GM12874 (cell line): ENCODE data around the gene PDZD2.

Source experiments
- TF ChIP-seq, protein P1 (sequence below): IDR thresholded peaks from 2 replicates; pipeline ENCODE4 v1.5.1; 2011; ENCODE audit warnings: low read depth, mild to moderate bottlenecking, control low read depth, low read length, moderate library complexity; ENCODE audit not compliant: insufficient read depth

The PDZD2 gene

DNA sequence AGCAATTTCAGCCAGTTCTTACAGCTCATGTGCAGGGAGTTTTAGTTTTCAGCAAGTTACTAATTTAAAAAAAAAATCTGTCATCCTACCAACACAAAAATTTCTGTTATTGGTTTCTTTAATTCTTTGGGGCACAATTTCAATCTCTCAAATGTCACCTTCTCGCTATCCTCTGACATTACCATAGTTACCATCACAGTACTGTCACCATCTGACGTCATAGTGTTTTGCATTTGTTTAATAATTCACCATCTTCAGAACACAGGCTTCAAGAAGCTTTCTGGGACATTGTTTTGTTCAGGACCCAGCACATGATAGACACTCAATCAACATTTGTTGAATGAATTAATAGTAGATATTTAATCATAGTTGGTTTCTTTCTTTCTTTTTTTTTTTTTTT lies 155.1 kb downstream of the PDZD2 start:
- TF ChIP-seq, protein P1, sequence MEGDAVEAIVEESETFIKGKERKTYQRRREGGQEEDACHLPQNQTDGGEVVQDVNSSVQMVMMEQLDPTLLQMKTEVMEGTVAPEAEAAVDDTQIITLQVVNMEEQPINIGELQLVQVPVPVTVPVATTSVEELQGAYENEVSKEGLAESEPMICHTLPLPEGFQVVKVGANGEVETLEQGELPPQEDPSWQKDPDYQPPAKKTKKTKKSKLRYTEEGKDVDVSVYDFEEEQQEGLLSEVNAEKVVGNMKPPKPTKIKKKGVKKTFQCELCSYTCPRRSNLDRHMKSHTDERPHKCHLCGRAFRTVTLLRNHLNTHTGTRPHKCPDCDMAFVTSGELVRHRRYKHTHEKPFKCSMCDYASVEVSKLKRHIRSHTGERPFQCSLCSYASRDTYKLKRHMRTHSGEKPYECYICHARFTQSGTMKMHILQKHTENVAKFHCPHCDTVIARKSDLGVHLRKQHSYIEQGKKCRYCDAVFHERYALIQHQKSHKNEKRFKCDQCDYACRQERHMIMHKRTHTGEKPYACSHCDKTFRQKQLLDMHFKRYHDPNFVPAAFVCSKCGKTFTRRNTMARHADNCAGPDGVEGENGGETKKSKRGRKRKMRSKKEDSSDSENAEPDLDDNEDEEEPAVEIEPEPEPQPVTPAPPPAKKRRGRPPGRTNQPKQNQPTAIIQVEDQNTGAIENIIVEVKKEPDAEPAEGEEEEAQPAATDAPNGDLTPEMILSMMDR, result no peak

GRCh38 chr5:31798168-31798567 lies 159.2 kb downstream of the PDZD2 start:
- TF ChIP-seq, protein P1, result no peak

- TF ChIP-seq, protein P1, result no peak
These were observed 161.4 kb downstream of the PDZD2 start for GRCh38 chr5:31800351-31800750.

DNA sequence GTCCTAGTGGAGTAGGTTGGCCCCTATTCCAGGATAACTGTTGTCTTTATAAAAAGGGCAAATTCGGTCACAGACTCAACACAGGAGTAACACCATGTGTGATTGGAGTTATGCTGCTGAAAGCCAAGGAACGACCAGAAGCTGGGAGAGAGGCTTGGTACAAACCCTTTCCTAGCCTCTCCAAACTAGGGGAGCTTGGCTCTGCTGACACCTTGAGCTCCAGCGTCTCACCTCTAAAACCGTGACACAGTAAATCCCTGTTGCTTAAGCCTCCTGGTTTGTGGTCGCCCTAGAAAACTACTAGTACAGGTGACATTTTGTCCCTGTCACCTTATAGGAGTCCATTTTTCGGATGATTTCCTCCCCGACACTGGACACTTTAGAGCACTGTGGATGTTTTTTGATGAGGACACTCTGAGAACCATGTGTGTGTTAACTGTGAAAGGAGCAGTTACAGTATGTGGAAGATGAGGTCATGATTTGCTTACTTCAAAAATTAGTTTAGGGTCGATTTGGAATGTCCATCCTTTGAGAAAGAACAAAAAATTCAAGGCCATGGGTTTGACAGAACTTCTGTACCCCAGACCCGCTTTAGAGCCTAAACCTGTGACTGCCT lies 167.0 kb downstream of the PDZD2 start:
- TF ChIP-seq, protein P1, result no peak

DNA sequence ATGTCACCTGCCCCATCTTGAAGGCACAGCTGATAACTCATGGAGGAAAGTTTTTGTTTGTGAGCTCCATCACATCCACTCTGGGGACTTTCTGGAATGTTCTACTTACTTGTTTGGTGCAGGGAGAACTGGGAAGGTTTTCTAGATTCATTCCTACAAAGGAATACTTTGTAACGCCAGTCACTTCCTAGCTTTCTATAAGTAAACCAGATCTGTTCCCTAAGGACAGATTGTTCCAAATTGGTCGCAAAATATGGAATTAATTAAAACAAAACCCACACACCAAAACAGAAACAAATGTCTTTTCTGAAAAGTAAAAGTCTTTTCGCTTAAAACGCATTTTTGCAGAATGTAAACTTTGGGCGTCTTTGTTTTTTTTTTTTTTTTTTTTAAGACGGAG lies 167.6 kb downstream of the PDZD2 start:
- TF ChIP-seq, protein P1, result no peak

DNA sequence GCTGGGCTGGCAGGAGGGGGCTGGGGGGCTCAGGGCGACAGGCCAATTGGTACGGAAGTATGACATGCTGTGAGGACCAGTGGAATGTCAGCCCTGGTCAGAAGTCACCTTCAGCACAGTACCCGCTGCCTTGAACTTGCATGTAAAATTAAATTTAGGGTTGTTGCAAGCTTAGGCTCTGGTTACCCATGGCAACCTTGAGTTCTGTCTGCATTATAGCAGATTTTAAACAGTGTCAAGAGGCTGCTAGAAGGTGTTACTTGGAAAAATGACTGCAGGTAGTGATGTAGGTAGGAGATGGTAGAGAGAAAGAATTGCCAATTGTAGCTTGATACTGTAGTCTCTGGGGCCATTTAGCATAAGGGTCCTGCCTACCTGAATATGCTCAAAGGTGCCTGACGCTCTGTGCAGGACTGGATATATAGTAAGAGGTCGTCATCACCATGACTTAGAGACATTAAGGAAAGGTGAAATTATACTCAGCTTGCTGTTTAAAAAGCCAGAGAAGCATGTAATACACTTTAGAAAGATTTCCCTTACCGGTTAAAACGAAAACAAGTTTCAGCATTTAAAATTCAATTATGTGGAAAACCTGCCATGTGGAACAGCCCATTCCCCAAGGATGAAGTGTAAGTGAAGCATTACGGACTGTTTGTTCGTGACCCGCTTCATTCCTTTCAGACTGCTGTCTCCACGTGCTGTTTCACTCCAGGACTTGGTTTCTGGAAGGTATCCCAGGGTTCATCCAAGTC lies 169.0 kb downstream of the PDZD2 start:
- TF ChIP-seq, protein P1, result no peak

GRCh38 chr5:31809050-31809870 lies 170.3 kb downstream of the PDZD2 start:
- TF ChIP-seq, protein P1, result peak; percentile 47
